NCI-H69 (cell line): ENCODE measurements around the gene SBF2.
A peak's percentile ranks its signal among the peaks of the same experiment; 100 is the strongest.
"Not testable (repeated sequence)": the region's sequence is repeated elsewhere in the genome, so short reads cannot be mapped to it uniquely, and the experiment has no call there.

Experiments used
- DNase-seq: peaks from one replicate; lab custom pipeline; 2025; lab: John Stamatoyannopoulos, UW

Gene SBF2

DNA sequence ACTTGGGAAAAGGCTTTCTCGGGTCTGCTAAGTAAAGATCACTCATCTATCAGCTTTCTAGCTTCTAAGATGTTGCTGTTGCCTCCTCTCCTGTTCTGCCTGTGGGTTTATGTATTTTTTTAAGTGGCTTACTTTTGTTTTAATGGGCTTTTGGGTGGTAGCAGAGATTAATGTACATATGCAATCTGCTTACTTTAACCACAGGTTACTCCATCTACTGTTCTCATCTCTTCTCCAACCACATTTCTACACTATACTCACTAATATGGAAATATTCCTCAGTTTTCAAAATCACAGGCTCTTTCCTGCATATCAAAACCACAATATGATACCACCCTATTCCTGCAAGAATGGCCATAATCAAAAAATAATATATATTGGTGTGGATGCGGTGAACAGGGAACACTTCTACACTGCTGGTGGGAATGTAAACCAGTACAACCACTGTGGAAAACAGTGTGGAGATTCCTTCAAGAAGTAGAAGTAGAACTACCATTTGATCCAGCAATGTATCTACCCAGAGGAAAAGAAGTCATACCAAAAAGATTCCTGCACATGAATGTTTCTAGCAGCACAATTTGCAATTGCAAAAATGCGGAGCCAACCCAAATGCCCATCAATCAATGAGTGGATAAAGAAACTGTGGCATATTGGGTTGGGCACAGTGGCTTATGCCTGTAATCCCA is 341.4 kb downstream of the SBF2 start:
- no peak for DNase-seq

DNA sequence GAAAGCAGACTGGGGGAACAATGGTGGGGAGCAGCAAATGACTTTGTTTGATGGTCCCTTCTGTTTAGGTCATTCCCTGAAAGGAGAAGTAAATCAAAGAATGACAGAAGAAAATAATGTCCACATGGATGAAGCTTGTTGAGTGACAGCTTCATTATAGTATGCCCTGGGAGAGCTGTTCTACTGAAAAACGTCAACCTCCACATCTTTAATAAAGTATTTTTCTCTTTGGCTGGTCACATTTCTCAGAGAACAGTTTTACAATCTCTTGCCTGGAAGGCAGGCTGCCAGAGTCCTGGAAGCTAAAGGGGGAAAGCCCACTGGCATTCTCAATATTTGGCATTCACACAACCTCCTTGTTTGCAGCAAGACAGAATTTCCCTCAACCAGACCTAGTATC is 342.2 kb downstream of the SBF2 start:
- DNase-seq, result no peak

DNA sequence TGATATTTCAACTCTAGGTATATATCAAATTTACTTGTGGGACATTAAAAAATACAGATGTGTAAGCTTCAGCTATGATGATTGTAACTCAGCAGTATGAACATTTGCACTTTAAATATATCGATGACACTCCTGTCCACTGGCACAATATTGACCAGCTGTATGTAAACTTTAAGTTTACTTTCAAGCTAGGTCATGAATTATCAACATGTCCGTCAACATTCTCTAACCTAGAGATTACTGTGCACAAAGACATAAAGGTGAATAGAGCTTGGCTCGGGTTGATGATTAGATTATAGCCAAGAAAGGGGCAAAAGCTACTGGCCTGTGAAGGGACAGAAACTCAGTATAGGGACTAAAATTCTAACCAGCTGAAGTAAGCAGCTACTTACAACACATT is 343.6 kb downstream of the SBF2 start:
- no peak for DNase-seq

DNA sequence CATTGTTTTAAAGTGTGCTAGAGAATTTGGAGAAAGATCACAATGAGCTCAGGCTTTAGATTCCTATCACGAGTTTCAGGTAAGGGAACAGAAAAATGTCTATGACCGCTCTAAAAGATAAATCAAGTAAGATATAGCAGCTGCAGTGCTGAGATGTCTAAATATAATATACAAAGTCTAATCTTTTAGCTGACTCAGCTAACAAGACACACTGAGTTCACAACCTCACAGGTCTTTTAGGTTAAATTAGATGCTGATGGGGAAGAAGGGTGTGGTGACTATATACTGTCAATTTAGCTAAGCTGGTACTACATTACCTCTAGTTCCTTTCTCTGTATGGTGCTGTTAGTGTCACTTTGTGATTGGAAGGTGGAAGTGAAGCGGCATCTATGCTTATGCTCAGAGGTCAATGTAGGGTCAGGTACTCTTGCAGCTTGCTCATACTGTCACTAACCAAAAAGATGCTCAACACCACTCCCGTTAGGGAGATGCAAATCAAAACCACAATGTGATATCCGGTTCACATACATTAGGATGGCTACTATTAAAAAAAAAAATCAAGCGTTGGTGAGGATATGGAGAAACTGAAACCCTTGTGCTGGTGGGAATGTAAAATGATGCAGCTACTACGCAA is 346.7 kb downstream of the SBF2 start:
- no peak for DNase-seq

DNA sequence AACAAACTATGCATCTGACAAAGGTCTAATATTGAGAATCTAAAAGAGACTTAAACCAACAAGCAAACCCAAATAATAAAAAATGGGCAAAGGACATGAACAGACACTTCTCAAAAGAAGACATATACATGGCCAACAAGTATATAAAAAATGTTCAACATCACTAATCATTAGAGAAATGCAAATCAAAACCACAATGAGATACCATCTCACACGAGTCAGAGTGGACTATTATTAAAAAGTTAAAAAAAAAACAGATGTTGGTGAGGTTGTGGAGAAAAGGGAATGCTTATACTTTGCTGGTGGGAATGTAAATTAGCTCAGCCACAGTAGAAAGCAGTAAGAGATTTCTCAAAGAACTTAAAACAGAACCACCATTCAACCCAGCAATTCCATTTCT is 348.3 kb downstream of the SBF2 start:
- DNase-seq, result not testable (repeated sequence)

DNA sequence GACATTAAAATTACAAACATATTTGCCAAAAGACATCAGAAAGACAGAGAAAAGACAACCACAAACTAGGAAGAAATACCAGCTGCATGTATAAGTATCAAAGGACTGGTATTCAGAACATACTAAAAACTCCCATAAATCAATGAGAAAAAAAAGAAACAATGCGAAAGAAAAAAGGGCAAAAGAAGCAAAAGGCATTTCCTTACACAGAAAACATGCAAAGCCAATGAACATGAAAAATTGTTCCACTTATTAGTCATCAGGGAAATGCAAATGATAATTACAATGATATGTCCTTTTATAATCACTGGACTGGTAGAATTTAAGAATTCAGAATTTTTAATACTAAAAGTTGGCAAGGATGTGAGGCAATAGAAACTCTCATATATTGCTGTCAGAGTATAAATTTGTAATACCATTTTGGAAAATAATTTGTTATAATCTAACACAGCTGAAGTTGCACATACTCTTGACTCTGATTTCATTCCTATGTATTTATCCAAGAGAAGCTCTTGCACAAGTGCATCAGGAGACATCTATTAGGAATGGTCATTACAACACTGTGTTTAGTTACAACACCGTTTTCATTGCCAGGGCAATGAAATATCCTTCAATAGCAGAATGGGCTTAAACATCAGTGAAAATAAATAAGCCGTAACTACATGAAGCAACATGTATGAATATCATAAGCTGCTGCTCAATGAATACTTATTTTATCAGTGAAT is 350.5 kb downstream of the SBF2 start:
- no peak for DNase-seq

DNA sequence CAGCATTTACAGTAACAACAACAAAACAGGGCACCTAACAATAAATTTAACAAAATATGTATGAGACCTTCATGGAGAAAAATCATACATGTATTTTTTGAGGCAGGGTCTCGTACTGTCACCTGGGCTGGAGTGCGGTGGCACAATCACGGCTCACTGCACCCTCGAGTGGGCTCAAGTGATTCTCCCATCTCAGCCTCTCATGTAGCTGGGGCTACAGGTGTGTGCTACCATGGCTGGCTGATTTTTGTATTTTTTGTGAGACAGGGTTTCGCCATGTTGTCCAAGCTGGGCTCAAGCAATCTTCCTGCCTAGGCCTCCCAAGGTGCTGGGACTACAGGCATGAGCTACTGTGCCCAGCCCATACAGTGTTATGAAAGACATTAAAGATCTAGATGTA is 352.0 kb downstream of the SBF2 start:
- DNase-seq, result no peak

DNA sequence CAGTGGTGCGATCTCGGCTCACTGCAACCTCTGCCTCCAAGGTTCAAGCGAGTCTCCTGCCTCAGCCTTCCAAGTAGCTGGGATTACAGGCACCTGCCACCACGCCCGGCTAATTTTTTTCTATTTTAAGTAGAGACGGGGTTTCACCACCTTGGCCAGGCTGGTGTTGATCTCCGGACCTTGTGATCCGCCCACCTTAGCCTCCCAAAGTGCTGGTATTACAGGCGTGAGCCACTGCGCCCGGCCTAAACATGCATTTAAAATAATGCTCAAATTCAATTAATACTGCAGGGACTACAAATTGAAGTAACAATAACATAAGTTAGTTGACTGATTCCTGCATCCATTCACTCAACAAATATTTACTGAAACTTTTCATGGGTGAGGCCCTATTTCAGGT is 354.9 kb downstream of the SBF2 start:
- not testable (repeated sequence) for DNase-seq

DNA sequence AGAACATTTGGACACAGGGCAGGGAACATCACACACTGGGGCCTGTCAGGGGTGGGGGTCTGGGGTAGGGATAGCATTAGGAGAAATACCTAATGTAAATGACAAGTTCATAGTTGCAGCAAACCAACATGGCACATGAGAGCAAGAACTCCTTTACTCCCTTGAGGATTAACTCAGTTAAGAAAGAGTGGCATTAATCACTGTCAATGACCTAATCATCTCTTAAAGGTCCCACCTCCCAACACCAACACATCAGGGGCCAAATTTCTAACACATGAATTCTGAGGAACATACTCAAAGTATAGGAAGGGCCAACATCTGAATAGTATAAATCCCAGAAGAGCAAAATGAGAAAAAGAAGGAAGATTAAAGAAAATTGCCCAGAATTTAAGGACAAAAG is 357.3 kb downstream of the SBF2 start:
- no peak for DNase-seq

DNA sequence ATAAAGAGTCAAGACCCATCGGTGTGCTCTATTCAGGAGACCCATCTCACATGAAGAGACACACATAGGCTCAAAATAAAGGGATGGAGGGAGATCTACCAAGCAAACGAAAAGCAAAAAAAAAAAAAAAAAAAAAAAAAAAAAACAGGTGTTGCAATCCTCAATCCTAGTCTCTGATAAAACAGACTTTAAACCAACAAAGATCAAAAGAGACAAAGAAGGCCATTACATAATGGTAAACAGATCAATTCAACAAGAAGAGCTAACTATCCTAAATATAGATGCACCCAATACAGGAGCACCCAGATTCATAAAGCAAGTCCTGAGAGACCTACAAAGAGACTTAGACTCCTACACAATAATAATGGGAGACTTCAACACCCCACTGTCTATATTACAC is 361.2 kb downstream of the SBF2 start:
- not testable (repeated sequence) for DNase-seq

DNA sequence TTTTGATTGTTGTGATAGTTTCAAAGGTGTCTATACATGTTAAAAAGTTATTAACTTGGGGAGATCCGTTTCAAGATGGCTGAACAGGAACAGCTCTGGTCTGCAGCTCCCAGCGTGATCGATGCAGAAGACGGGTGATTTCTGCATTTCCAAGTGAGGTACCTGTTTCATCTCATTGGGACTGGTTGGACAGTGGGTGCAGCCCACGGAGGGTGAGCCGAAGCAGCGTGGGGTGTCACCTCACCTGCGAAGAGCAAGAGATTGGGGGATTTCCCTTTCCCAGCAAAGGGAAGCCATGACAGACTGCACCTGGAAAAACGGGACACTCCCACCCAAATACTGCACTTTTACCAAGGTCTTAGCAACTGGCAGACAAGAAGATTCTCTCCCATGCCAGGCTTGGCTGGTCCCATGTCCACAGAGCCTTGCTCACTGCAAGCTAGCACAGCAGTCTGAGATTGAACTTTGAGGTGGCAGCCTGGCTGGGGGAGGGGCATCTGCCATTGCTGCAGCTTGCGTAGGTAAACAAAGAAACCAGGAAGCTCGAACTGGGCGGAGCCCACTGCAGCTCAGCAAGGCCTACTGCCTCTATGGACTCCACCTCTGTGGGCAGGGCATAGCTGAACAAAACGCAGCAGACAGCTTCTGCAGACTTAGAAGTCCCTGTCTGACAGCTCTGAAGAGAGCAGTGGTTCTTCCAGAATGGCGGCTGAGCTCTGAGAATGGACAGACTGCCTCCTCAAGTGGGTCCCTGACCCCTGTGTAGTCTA is 363.3 kb downstream of the SBF2 start:
- DNase-seq, result peak; percentile 29

DNA sequence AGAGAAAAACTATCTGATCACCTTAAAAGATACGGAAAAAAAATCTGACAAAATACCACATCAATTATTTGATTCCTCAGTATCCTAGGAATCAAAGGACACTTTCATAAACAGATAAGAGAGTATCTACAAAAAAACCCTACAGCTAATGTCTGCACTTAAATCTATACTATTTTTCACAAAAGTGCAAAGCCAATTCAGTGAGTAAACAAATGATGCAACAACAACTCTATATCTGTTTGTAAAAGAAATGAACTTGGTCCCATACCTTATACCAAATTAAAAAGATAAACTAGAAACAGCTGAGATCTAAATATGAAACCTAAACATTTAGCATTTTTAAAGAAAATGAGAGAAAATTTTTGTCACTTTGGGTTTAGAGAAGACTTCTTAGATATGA is 366.3 kb downstream of the SBF2 start:
- DNase-seq, result no peak

DNA sequence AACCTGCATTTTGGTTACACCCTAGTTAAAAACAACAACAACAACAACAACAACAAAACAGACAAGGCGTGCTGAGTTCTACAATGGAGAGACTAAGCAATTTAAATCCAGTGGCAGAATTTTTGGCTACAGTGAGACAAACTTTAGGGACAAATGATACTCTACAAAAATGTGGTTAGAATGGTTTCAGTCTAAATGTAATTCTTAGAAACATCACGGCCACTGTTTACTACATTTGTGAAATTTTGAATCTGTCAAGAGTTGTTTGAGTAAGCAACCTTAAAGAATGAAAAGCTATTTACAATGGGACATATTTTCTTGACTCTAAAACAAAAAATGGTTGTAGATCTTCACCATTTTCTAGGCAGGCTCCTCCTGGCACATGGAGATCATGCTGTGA is 370.7 kb downstream of the SBF2 start:
- no peak for DNase-seq

DNA sequence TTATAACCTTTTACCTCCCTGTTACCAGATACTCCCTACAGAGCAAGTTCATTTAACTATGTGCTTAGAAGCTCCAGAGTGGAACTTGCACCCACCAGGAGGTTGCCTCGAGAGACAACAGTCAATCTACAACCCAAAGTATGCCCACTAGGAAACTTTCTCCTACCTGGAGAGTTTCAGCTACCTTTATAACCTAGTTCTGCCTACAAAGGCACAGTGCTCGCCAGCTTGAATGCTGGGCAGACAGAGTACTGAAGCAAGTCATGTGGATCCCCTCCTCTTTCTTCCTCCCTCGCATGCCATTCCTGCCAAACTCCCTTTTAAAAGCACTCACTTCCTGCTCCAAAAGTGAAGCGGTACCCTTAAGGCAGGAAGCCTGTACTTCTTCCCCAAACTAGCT is 371.2 kb downstream of the SBF2 start:
- DNase-seq, result no peak

DNA sequence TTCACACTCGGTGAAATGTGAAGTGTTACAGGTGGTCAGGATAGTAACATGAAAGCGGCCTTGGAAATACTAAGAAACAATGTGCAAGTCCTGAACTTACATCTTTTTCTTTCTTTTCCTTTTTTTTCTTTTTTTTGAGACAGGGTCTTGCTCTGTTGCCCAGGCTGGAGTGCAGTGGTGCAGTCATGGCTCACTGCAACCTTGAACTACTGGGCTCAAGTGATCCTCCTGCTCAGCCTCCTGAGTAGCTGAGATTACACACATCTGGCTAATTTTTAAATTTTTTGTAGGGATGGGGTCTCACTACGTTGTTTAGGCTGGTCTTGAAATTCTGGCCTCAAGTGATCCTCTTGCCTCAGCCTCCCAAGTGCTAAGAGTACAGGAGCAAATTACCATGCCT is 377.5 kb downstream of the SBF2 start:
- no peak for DNase-seq

DNA sequence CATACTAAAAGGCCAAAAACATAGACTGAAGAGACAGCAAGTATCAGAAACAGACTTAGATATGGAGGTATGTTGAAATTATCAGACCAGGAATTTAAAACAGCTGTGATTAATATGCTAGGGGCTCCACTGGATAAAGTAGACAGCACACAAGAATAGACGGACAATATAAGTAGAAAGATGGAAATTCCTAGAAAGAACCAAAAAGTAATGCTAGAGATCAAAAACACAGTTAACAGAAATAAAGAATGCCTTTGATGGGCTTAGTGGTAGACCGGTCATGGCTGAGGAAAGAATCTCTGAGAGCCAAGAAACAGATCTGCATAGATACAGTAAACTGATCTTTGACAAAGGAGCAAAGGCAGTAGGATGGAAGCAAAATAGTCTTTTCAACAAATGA is 380.0 kb downstream of the SBF2 start:
- no peak for DNase-seq

DNA sequence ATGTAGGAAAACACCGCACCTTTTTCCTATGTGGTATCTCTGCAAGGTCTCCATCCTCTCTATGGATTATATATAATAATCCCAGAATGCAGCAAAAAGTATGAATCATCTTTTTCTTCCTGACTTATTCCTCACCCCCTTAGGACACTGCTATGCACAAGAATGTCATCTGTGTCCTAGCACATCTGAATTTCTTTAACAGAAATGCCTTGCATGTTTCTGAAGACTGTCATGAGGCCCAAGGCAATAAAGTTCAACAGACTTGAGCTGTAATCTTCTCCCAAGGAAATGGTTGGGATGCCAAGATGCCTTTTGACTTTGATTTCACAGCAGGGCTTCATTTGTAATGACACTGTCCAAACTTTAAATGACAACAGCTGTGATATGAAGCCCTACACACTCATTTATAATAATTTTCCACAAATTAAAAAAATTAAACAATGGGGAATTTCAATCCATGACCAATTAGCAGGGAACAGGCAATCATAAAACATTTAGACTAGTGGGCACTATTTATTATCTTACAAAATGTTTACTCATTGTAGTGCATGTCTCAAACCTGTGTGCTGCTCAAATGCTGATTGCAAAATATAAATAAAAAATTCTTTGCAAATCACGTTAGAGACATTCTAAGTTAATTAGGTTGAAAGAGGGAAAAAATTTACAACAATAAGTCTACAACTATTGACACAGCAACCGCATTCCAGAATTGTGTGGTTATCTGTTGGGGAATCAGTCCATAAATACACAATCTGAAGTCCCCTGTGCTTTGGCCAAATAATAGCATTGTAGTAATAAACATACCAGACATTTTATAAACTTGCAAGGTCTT is 387.8 kb downstream of the SBF2 start:
- no peak for DNase-seq

DNA sequence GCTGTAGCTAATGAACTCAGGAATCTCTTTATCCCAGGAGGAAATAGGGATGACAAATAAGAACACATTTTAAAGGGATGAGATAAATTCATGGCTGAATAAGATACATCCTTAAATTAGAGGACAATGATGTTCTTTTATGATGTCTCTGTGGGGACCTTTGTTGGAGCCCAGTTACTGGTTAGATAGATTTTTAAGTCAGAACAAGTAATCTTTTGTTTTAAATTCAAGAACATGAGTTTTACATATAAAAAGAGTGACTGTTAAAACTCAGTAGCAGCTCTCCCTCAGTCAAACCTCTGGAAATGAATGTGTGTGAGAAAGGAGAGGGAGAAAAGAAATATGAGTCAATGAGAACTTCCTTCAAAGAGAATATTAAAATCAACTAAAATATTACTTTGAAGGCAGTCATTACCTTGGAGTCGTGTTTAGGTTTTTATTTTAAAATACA is 388.5 kb downstream of the SBF2 start:
- no peak for DNase-seq

DNA sequence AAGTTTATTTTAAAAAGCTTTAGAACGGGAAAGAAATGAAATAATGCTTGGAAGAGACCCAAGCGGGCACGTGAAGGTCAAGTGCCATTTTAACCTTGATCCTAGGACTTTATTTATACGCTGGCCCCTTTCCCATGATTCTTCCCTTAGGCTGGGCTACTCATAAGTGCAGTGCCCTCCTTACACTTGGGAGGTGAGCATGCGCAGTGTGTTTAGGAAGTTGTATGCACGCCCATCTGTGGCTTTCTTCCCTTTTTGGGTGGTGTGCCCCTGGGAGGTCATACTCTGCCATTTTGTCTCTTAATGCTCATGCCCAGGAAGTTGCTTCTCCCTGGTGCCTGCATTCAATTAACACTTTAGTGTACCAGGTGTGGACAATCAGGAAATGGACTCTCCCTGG is 390.4 kb downstream of the SBF2 start:
- peak; percentile 15 for DNase-seq

DNA sequence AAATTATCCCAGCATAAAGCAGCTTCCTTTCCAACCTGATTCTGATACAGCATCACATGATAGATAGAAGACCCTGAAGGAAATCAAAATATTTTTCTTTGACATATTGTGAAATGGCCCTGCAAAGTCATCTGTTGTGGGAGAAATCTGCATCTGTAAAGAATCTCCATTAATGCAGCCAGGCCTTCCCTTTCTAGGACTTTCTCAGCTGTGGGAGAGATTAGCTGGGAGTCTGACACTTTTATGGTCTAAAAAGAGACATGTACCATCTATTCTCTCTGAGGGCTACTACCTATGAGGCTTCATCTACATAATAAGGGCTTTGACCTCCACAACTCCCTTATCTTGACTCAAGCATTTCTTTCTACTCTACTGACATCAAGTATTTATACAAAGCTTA is 392.1 kb downstream of the SBF2 start:
- no peak for DNase-seq

DNA sequence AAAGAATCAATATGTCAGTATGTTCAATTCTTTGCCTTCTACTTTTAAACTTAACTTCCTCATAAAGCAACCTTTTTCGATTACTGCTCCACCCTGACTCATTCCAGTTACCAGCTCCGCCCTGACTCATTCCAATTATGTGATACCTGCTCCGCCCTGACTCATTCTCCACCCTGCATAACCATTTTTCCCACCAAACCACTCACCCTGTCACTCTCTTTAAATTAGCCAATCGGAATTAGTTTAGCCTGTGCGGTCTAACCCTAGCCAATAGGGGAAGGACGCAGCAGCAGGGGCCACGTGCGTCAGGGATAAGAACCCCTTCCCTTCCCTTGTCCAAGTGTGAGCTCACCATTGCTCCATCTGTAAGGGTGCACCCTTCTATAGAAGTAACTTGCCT is 393.8 kb downstream of the SBF2 start:
- DNase-seq, result not testable (repeated sequence)

DNA sequence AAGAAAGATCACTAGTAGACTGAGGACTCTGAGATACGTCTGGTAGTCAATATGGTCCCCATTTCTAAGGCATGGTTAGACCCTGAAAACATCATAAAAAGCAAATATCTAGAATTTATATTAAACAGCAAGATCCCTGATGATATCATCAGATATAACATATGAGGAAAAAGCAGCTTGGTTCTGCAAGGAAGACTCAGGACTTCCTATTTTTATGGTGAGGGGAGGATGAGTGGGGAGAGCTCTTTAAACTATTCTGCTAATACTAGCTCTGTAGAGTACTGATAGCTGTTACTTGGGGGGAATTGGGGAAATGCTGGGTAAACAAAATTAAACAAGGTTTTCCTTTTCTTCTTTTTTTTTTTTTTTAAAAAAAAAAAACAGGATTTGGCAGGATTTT is 394.3 kb downstream of the SBF2 start:
- no peak for DNase-seq
